HK-2 (cell line): ENCODE results near the gene DNAAF8.

Experiments used
- DNase-seq: peaks from one replicate; pipeline ENCODE4 v3.0.0-alpha.2; 2018; ENCODE audit not compliant: unreplicated experiment

Gene DNAAF8

GRCh38 chr16:4734063-4734729 lies at the start of gene DNAAF8, which contains the start of gene ANKS3:
Gene DNAAF8, plus strand, starts transcription at chr16:4734537. Its CDS starts 1,978 bp downstream, at chr16:4736515.
Gene ANKS3, minus strand, starts transcription at chr16:4734271. Its CDS starts 4,122 bp downstream, at chr16:4730149.
- peak; percentile 90 for DNase-seq

DNA sequence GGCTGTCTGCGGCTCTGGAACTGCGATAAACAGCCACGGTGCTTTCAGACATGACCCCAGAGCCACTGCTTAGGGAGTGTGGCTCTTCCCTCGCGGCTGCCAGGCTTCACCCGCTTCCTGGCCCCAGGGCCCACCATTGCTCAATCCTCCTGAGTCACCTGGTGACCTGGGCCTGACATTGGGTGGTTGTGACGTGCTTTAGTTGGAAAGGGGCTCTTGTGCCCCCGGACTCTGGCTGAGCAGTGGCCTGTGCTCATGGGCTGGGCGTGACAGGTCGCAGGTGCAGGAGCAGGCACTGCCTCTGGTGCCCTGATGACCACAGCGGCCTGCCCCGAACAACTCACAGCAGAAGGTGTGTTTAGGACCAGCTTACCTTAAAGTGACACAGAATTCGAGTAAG lies 49.6 kb upstream of the DNAAF8 start:
- DNase-seq, result no peak

DNA sequence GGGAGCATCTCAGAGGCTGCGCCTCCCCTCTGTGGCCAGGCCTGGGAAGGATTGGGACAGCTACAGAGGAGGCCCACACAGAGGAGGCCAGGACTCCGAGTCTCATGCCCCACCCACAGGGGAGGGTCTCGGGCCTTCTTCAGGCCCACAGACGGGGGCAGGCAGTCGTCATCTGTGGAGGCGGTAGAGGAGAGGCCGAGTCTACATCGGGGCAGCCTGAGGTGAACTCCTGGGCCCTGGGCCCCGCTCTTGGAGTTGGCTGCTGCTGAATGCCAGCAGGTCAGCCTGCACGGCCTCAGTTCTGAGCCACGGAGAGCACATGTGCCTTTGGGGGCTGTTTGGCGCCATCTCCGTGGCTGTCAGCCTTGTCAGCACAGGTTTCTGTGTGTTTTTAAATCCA lies 49.0 kb upstream of the DNAAF8 start:
- no peak for DNase-seq

DNA sequence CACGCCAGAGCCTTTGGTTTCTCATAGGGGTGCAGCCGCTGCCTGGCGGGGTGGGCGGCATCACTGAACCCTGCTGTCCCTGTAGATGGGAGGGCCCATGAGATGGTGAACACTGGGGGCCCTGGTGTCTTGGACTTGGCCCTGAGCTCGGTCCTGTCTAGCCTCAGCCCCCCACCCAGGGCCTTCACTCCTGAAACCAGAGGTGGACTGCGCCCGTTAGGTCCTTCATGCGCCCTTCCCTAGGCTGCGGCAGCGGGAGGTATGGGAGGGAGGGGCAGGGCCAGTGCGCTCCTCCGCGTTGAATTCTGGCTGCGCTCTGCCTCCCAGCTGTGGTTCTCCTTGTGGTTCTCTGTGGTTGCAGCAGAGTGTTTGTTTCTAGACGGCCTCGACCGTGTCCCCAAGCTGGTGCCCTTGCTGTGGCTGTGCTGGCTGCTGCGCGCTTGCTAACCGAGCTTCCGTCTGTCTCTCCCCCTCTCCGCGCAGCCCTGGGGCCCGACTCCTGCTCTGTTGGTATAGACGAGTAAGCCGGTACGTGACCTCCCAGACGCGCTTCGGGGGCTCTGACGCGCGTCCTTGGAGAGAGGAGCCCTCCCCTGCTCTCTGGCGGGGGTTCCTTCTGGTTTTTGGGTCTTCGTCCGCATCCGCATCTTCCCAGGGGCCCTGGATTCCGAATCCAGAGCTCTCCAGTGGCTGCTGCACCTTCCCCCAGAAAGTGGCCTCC lies 48.4 kb upstream of the DNAAF8 start:
- no peak for DNase-seq

DNA sequence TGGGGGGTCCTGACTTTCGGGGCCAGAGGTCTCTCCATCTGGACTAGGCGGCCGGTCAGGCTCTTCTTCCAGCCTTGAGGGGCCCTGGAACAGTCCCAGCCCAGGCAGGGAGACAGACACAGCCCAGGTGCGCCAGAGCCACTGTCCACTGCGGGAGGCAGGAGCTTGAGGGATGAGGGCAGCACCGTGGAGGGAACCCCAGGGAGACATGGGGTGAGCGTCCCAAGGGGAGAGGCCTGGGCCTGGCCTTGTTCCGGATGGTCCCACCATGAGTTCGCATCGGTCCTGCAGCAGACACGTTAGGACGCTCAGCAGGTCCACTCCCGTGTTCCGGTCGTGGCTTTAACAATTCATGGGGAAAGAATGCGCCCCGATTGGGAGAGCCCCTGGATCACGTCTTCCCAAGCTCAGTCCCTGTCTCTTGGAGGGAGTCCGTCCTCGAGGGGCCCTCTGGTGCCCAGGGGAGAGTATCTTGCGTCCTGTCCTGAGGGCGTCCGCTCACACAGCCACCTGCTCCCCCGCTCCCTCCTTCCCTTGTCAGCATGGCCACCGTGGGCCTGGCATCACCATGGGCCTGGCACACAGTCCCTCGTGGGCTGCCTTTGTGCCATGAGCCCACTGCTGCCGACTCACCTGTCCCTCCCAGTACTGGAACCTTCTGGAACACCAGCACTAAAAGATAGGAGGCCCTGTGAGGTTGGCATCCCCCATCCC lies 47.7 kb upstream of the DNAAF8 start:
- DNase-seq, result no peak

DNA sequence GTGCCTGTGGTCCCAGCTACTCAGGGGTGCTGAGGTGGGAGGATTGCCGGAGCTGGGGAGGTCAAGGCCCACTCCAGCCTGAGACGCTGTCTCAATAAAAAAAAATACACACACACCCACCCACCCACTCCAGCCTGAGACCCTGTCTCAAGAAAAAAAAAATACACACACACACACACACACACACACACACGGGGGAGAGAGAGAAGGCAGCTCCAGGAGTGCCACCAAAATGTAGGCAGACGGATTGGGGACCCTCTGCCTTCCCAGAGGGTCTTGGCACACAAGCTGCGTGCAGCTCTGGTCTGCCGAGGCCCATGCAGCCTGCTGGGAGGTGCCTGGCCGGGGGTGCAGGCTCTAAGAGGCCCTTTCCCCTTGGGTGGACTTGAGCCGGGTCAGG lies 46.9 kb upstream of the DNAAF8 start:
- no peak for DNase-seq

DNA sequence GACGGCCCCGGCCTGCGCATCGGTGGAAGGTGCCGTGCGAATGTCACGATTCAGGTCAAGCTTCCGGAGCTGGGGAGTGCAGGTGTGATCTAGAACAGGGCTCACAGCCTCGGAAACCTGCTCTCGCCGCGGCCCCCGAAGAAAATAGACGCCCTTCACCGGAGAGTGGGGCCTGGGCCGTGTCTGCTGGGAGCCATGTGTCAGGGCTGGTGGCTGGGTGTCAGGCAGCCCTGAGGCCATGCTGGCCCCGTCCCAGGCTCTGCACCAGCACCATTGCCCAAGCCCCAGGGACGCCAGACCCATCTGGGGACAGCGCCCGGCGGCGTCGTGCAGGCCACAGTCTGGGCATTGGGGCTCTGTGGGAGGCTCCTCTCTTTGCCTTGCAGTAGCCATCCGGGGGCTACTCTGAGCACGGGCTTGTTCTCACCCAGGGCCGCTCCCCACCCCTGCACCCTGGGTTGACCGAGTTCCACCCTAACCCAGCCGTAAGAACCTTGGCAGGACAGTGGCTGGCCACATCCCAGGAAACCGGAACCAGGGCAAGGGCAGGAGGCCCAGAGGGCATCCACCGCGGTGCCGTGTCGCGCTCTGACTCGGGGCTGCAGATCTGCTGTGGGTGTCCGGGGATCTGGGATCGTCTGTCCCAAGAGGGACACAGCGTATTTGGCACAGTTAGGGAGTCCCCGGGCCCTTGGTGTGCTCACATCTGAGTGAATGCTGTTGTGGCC lies 46.2 kb upstream of the DNAAF8 start:
- no peak for DNase-seq

- no peak for DNase-seq
Observed at GRCh38 chr16:4688674-4689045, 45.7 kb upstream of the DNAAF8 start.

DNA sequence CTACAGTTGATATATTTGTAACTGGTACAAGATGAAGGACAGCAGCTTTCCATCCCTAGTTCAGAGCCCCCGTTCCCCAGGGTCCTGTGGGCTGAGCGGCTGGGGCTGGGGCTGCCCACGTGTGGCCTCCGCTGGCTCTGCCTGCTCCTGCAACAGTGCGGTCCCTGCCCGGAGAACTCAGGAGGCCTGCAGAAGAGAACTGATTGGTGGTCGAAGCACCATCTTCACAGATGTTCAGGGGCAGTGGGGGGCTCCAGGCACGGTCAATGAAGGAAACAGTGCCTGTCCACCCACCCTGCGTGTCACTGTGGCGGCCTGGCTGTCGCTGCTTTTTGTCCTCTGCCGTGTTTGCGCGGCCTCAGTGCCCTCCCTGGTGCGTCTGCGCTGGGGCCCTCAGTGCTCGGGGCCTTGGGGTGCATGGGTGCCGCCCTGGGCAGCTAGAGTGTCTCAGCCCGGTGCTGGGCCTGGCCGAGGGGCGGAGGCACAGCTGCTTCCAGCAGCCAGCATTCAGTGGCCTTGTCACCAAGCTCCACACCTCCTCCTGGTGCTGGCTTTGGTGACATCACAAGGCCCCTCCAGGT lies 45.2 kb upstream of the DNAAF8 start:
- no peak for DNase-seq

DNA sequence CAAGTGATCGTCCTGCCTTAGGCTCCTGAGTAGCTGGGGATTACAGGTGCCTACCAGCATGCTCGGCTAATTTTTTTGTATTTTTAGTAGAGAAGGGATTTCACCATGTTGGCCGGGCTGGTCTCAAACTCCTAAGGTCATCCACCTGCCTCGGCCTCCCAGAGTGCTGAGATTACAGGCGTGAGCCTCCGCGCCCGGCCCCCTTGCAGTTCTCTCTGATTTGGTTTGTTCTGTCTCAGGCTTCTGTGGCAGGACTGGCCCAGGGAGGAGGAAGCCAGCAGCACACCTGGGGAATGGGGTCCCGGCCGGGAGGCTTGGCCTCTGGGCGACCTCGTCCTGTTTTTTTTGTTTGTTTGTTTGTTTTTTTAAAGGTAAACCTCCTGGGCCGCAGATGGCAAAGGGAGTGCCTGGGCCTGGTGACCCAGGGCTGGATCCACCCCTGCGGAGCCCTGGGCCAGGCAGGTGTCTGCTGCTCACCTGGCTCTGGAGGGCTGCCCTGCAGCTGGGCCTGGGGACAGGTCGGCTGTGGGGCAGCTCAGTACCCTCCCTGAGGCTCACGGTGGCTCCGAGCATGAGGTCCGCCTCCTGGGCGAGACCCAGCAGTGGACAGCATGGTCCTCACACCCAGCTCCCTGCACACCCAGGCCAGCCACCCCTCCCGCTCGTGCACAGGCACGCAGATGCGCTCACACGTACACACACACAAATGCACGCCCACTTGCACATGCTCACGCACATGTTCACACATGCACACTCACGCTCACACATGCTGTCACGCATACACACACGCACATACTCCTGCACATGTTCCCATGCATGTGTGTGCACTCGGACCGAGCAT lies 44.3 kb upstream of the DNAAF8 start:
- no peak for DNase-seq

GRCh38 chr16:4690946-4691665 lies 43.2 kb upstream of the DNAAF8 start:
- DNase-seq, result no peak

- DNase-seq, result no peak
Observed at GRCh38 chr16:4691666-4692412, 42.5 kb upstream of the DNAAF8 start.

DNA sequence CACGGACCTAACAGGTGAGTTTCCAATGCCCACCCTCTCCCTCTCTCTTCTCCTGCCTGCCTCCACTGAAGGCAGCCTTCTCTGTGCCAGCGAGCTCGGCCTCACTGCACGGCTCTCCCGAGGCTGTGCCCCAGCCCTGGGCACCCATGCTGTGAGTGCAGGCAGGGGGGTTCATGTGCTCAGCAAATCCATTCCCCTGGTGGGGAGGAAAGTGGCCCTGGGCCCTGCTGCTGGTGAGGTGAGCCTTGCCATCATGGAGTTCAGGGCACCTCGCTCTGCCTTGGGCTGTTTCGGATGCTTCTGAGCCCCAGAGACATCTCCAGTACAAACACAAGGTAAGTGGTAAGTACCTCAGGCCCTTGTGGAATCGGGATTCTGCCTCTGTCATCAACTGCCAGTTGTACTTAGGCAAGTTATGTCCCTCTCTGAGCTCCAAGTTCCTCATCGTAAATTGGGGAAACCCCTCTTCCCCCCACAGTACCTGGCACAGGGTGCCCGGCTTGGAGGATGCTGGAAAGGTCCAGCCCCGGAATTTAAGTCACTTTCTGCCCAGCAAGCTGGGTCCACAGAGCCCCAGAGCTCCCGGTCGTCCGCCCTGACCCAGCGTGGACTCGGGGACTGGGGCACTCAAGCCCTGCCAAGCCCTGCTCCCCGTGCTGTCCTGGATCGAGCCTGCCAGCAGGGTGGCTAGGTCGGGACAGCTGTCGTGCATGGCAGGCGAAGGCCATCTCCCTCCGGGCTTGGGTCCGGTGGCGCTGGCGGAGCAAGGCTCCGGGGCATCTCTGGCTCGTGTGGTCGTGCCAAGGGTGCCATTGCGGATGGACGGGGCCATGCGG lies 41.7 kb upstream of the DNAAF8 start:
- DNase-seq, result no peak

DNA sequence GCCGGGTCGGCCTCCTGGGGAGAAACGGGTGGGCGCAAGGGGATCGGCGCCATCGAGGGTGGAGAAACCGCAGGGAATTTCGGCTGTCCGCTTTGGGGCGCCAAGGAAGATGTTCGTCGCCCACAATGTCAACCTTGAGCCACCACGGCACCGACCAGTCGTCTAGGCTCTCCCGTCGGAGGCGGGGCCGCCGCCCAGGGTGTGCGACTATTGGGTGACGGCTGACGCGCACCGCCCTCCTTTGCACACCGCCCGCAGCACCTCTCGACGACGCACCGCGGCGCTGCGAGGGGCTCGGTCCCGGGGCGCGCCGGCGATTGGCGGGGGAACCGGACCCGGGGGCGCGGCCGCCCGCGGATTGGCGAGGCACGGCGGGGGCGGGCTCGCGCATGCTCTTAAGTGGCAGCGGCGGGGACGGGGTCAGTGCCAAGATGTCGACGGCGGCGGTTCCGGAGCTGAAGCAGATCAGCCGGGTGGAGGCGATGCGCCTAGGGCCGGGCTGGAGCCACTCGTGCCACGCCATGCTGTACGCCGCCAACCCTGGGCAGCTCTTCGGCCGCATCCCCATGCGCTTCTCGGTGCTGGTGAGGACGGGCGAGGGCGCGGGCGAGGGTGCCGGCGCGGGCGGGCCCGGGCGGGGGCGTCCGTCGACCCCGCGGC lies 40.9 kb upstream of the DNAAF8 start, which contains the start of gene NUDT16L1:
NUDT16L1 (plus strand) TSS at position 267 of the 660 bp plus-strand sequence; CDS start at position 432, 165 bp downstream.
- DNase-seq, result peak; percentile 90

DNA sequence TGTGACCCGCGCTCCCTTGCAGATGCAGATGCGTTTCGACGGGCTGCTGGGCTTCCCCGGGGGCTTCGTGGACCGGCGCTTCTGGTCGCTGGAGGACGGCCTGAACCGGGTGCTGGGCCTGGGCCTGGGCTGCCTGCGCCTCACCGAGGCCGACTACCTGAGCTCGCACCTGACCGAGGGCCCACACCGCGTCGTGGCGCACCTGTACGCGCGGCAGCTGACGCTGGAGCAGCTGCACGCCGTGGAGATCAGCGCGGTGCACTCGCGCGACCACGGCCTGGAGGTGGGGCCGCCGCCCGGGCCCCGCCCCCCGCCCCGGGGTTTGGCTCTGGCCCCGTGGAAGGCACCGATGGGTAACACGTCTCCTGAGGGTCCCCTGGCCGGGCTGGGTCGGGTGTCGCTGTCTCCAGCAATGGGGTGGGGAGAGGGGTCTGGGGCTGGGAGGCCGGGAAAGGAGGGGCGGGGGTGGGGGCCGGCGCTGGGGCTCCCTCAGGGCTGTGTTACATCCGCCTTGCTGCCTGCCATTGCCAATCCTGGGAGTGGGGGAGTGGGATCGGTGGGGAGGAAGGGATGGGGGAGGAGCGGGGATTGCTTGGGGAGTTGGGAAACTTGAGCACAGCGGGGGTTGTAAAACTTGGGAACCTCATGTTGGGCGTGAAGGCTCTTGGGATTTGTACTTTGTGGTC lies 40.2 kb upstream of the DNAAF8 start:
- no peak for DNase-seq

DNA sequence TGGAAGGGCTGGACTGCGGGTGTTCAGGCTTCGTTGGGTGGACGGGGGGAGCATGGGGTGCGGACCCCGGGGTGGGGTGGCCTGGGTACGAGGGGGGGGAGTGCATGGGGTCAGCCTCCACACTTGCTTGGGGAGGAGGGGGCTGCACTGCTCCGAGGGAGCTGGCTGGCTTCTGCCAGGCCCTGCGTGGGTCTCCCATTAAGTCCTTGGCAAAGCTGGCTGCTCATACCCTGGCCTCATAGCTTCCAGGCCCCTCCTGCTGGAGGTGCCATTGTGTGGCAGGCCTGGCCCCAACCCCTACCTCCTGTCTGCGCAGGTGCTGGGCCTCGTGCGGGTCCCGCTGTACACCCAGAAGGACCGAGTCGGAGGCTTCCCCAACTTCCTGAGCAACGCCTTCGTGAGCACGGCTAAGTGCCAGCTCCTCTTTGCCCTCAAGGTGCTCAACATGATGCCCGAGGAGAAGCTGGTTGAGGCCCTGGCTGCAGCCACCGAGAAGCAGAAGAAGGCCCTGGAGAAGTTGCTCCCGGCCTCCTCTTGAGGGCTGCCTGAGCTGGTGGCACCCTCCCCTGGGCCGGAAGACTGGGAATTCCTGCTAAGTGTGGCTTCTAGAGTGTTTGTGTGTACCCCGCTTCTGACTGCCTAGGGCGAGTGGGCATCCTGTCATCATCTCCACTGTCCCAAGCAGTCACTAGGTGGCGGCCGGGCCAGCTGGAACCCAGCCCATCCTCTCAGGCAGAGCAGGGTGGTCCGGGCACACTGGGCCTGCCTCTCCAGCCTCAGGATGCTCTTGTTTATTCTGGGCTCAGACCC lies 39.5 kb upstream of the DNAAF8 start:
- no peak for DNase-seq
